Suppressor macrophage (primary cell): Measurements from ENCODE around the gene CPLX4.

Source experiments
- DNase-seq, 4 experiments: peaks; one replicate each; pipeline ENCODE4 v3.0.0-alpha.2; 2020 to 2022

Gene CPLX4

DNA sequence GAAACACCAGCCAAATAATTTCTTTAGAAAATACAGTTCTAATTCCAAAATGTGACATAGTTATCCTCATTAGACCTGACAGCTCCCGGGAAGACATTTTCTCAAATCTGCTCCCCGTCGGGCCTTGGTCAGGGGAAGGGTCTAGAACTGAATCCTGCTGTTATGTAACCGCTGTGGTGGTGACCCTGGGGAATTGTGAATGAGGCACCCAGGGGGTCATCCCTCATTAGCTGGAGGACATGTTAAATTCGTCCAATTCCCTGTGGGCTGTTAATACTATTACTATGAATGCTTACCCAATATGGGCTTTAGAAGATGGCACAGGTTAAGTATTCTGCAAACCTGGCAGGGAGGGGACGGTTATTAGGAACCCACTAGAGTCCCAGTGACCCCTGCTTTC lies 11.8 kb downstream of the CPLX4 start:
- no peak for DNase-seq

DNA sequence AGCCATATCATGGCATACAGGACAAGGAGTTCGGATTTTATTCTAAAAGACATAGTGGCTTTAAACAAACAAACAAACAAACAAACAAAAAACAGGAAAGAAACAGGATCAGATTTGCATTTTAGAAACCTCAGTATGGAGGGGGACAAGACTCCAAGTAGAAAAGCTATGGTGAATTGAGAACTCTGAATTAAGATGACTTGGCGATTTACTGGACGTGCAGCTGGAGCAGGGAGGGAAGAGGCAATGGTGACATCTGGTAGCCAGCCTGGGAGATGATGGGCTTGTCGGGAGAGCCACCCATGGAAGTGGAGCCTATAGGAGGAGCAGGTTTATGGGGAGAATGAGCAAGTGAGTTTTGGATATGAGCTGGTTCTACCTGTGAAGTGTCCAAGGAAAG lies 13.2 kb downstream of the CPLX4 start:
- DNase-seq = no peak

DNA sequence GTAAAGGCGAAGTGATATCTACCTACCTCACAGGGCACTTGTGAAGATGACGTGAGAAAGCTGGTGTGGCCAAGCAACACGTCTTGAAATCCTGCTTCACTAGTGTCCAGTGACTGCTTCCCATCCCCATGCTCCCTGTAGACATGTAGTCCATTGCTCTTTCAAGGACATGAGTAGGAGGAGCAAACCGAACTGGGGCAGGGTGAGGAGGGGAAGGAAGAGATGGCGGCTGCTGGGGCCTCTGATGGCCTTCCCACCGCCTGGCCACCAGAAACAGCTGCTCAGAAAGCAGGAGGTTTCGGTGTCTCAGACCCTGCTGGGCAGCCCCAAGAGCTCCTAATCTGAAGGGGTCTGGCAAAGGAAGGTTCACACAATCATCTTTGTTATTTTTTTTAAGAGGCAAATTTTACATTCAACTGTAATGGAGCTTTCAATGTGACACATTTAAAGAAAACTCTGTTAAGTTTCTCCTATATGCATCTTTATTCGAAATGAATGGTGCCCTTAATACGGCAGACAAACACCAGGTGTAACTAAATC lies 14.7 kb downstream of the CPLX4 start:
- no peak for DNase-seq

DNA sequence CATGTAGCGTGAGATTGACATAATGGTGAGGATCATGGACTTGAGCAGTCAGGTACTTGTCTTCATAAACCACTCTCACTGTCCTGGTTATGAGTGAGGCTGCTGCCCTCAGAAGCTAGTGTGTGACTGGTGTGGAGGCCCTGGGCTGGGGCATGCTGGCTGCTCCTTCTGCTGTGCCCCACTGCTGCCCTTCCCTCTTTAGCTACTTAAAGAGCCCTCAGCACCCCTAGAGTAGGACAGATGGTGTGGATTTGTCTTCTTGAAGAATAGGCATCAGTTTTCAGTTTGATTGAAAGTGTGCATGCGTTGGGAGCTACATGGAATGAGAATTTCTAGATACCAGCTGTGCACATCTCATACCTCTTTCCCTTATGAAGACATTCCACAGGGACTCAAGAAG lies 15.4 kb downstream of the CPLX4 start:
- DNase-seq = no peak

DNA sequence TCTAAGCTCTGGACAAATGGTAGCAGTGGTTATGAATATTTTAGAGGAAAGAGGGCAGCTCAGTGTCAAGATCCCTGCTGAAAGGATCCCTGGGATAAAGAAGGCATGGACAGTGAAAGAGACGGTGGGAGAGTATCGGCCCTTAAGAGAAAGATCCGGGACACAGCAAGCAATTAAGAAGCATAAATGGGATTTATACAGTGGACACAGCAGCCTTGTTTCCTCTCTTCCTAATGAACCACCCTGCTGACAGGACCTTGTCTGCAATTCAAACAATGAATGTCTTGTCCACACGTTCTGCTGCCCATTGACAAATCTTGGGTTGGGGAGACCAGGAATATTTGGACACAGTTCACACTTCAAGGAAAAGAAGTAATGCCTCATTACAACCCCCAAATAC lies 16.5 kb downstream of the CPLX4 start:
- no peak for DNase-seq

DNA sequence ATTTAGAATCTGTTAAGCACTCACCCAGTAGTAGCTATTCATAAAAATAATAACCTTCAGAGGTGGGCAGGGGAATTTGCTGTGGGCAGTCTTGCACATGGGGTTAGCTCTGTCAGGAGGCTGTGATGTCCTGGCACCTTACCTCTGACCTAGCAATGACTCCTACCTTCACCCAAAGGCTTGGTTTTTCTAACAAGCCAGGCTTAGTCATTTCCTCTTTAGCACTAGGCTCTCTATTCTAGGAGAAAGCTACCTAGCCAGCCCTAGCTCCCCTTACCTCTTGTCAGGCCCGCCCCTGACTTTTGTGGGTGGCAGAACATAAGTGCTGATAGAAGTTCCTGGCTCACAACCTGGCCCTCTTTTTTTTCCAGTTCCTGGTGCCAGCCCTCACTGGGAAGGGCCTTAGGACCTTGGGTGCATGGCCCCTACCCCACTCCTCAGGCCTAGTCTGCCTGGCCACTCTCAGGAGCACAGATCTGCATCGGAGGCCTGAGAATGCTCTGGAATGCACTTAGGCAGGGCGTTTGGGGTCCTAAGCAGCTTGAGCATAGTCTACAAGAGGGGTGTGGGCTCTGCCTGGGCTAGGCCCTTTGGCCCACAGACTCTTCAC lies 17.7 kb downstream of the CPLX4 start:
- DNase-seq = no peak

DNA sequence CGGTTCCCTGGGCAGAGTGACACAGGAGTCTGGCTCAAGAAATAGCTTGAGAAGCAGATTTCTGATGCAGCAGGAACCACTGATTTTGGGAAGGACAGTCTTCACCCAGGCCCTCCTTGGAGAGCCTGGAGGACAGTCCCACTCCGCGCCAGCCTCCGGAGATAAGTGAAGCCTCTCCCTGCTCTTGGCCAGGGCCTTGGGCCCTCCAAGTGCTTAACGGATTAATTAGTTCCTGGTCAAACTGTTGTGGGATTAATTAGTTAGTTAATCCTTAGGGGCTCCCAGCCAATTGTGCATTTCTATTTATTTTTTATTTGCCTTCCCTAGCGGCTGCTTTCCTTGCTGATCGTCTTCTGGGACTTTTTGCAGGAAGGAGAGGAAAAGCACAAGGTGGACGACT lies 19.6 kb downstream of the CPLX4 start:
- no peak for DNase-seq

DNA sequence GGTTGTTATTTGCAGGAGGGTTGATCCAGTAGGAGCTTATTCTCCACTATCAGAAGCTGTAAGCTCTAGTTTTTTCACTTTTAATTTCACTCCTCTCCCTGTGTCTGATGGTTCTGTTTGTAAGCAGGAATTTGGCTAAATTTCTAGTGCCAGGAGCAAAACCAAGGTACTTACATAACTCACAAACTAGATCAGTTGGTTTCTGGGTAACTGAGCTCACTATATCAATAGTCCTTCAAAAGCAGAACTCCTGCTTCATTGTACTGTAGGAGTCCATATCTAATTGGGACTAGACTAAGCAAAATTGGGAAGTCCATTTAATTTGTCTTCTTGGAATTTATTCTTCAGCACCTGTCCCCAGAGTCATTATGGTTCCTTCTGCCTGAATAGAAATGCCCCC lies 25.1 kb downstream of the CPLX4 start:
- no peak for DNase-seq

DNA sequence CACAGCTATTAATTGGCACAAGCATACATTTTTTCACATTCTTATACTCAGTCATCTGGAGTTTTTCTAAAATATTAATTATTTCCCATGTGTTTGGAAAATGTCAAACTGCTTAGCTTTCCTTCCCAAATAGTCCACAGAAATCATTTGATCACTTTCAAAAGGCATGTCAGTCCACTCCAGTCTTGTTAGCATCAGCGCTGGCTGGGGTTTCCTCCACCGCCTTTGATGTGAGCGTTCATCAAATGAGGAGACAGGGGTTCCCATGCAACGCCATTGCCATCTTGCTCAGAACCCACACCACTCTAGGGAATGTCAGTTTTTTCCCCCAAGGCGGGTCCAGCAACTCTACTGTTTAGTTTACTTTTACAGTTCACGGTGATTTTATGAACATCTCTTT lies 32.1 kb downstream of the CPLX4 start:
- DNase-seq = no peak

DNA sequence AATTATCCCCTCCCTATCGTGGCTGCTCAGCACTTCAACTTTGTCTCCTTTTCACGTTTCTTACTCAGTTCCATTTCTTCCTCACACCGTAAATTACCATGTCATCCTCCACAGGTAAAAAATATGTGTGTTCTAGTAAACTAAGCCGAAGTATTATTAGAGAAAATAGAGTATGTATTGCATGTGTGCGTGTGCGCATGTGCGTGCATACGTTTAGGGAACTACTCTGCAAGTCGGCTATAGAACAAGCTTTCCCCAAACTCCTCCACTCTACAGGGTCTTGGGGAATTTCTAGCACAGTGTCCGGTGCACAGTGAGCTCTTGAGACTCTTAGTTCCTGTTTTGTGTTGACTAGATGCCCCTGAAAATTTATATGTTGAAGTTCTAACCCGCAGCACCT lies 36.1 kb downstream of the CPLX4 start:
- DNase-seq = no peak

DNA sequence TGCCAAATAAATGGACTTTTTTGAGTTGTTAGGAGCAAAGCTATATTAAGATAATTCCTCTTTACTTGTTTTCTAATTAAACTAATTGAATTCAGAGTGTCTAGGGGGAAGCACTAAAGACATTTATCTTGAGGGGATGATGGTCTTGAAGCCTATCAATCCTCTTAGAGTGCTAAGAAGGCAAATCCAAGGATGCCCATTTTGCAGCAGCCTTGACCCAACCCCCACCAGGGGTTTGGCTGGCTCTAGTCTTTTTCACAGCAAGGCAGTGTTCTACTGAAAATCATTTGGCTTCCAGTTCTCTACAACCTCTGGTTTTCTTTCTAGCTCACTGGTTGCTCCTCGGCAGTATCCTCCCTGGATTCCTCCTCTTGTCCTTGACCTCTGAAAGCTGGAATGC lies 38.7 kb downstream of the CPLX4 start:
- no peak for DNase-seq

DNA sequence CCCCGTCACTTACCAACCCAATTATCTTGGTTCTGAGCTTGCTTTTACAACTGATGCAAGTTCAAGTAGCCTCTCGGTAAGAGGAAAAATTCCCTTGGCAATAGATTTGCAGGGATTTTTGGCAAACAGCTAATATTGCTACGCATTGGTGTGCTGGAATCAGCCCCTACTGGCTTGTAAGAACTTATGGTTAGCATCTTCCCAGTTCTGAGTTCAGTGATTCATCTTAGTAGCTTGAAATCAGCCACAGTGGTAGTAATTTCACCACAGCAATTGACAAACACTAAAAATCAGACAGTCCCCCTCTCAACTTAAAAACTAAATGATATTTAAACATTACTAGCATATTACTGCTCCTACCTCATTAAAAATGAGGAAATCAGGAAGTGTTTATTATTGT lies 39.3 kb downstream of the CPLX4 start:
- DNase-seq = no peak

DNA sequence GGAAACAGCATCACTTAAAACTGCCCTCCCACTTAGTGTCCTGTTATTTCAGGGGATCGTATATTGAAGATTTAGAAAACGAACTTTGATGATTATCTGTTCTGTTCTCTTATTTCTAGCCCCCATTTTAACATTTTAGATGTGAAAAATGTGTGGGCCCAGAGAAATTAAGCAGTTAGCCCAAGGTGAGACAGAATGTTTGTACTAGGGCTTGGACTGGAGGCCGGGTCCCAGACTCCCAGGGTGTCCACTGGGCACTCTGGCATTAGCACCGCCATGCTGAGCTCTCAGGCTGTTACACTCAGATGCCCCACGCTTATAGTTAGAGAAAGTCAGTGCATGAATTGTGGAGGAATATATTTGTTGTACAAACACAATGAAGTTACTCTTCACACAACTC lies 39.7 kb downstream of the CPLX4 start:
- no peak for DNase-seq

DNA sequence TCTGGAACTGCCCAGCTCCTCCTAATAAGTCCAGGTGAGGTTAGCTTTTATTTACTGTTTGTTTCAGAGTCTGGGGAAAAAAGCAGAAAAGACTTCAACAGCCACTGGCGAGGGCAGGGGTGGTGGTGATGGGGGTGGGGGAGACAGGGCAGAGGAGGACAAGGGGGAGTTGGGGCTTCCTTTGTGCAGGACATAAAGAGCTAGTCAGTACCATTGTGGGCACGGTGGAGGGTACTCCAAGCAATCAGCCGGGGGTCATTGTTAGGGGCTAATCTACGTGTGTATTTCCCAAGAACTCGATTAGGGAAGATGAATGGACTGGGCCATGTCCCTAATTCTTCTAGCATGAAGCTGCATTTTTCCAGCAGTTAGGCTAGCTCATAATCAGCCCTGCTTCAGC lies 42.4 kb downstream of the CPLX4 start:
- no peak for DNase-seq

DNA sequence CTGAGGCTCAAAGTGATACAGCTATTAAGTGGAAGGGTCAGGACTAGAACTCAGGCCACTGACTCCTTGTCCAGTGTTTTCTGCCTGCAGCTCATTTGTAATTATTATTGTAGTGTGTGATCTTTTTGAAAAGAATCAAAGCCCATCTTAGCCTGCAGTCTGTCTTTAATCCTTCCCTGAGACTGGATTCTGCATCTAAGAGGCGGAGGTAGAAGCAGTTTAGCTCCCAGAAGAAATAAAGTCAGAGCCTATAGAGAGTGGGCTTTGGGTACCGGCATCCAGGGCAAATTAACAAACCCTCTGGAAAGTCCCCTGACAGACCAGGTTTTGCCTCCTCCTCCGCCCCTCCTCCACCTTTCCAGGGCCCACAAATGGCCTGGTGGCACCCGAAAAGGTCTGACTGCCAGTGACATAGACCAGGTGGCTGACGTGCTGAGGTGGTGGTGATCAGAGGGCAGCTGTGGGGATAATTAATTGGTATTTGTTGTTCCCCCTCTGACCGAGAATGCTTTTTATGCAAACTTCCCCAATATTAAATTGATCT lies 43.0 kb downstream of the CPLX4 start:
- no peak for DNase-seq

DNA sequence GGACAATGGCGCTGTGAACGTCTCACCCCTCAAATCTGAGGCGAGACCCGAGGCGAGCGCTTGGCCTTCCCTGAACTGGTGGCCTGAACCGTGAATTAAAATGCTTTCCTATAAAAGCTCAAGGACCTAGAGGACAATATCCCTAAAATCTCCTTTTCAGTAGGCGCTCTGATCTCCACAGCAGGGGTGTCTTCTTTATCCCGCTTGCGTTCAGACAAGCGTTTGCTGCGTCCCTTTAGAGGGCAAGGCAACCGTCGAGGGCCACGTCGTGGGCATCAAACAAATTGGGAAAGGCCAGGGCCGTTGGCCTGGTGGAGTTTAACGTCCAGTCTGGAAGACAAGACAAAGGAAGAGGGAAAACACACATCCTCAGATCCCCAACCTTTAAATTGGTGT lies 43.9 kb downstream of the CPLX4 start:
- no peak for DNase-seq

DNA sequence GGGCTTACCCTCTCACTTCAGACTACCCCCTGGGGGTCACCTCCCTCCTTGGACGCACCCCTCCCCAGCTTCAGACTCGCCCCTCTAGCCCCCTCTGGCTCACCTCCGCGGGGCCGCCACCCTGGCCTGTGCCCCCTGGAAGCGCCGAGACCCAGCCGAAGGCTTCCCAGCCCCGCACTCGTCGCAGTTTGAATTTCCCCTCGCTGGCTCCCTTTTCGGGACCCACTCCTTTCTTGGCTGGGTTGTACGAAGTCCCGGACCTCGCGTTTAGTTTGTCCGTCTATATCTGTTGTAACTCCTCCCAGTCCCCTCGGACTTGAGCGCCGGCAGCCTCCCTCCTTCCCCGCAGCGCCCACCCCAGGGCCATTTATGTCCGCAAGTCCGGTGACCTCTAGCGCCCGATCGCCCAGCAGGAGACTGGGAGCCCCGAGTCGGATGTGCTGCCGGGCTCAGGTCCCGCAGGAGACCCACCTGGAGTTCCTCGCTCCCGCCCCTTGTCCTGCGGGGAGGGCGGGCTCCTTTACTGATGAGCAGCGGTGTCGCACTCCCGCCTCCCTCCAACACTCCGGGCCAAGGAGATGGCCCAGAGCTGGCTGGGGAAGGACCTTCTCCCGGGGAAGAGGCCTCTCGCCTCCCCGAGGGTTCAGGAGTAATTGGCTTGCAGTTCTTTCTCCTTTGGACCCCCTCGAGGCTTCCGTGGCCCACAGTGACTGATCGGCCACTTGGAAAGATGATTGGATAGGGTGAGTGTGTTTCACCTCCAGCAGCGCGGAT lies 44.5 kb downstream of the CPLX4 start:
- DNase-seq = no peak

DNA sequence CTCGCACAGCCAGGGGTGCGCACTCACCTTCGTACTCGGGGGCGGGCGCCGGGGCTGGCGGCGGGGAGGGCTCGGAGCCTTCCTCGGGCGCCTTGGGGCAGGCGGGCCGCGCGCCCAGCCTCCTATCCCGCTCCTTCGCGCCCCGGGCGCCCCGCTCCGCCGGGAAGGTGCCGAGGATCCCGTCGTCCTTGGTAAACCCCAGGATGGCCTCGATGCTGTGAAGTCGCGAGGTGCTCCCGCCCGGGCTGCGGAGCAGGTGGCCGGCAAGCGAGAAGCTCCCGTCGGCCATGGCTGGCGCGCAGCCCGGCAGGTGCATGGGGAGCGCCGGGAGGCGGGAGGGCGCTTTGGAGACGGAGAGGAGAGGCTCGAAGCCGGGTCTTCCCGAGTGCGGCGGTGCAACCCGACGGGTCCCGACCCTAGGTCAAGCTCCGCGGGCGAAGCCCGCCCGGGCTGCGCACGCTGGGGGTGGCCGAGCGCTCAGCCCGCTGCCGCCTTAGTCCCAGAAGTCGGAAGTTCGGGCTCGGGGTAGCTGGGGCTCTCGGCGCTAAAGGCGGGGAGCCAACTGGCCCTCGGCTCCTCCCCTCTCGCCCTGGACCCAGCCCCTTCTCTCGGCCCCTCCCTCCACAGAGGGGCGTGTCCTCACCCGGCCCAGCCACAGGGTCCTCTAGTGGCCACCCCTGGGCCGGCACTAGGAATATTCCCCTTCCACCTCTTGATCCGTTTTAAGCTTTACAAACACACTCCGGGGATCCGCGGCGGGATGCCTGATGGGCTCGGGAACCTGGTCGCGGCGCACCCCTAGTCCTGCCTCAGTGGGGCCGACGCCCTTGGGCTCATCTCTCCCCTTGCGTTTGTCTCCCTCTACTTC lies 45.3 kb downstream of the CPLX4 start, which contains the start of gene RAX:
TSS of gene RAX (minus strand) at position 564 of the 868 bp plus-strand sequence. CDS start at position 316, 248 bp downstream.
- peak; percentile 17 to 50 (median 34) for DNase-seq

DNA sequence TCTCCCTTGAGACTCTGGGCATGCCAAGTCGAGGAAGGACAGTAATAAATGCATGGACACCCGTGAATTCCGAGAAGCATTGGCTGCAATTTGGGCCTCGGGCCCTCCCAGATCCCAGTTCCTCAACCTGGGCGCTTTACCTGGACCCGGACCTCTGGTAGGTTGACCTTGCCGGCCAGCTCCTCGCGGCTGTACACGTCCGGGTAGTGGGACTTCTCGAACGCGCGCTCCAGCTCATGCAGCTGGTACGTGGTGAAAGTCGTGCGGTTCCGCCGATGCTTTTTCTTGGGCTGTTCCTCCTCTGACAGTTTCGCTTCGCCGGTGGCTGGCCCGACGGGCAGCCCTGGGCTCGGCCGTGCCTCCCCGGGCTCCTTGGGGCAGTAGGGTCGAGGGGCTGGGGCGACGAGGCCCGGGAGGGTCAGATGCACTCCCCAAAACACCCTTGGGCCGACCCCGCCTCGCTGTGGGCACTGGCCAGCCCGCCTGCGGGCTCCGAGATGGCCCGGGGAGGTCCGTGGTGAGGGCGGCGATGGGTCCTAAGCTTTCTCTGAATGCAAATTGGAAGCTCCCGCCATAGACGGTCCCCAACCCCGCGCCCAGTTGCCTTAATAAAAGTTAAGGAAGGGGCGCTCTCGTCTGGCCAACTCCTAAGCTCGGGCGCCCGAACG lies 46.1 kb downstream of the CPLX4 start:
- peak in 3 of 4 experiments; percentile 27 to 48 (median 40) for DNase-seq

DNA sequence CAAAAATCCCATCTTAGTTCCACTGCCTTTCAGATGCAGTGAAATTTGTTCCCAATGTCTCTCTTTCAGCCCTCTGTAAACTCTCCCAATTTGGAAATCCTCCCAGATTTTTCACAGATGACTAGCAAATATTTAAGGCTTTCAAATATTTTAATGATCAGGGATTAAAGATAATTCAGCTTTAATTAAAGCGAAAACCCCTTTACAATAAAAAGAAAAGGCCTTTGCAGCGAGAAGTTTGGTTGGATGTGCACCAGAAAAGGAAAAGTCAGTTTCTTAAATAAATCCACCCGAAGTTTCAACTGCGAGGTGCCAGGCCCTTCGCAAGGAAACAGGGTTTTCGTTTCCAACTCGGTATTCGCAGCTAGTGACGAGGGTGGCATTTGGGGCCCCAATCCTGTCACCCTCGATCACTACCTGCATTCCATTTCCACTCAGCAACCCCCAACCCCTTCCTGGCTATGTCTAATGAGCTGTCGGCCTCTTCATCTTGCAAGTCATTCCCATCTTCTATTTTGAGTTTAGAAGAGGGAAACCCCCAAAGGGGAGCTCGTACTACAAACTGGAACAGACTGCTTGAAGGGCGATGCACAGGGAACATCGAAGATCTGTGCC lies 46.7 kb downstream of the CPLX4 start:
- DNase-seq = no peak

DNA sequence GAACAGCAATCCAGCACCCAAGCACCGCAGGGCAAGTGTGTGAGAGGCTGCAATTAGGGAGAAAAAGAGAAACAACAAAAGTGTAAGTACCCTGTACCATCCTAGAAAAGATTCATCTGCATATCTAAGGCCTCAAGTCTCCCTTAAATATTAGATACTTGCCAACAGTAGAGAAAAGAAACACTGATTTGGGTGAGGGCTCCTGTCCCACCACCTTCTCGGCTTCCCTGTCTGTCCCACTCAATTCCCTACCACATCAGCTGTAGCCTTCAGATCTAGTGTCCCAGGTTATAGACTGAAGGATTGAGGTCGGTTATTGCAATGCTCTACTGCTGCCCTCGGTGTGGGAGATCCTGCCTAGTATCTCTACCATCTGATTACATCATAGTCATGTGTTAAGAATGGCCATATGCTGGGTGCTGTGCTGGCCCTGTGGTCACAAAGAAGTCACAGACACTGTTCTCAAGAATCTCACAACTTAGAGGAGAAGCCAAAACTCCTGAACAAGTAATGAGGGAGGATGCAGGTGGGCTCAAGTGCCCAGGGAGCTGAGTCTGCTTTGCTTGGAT lies 47.7 kb downstream of the CPLX4 start:
- peak in 1 of 4 experiments; percentile 6 for DNase-seq
